Hepatic stellate cell (primary cell): Measurements from ENCODE around the gene GLT1D1.

ENCODE experiments used
- DNase-seq: peaks from one replicate; pipeline ENCODE4 v3.0.0; 2011; ENCODE audit warnings: low spot score

Gene GLT1D1

GRCh38 chr12:128914908-128915563 lies 61.8 kb downstream of the GLT1D1 start:
- no peak for DNase-seq

- DNase-seq = no peak
Measured at GRCh38 chr12:128916425-128916824, 63.1 kb downstream of the GLT1D1 start.

- no peak for DNase-seq
Measured at GRCh38 chr12:128918481-128919260, 65.4 kb downstream of the GLT1D1 start.

- DNase-seq = no peak
Measured at GRCh38 chr12:128920468-128920867, 67.2 kb downstream of the GLT1D1 start.

- DNase-seq = no peak
Measured at GRCh38 chr12:128928361-128928760, 75.1 kb downstream of the GLT1D1 start.

- no peak for DNase-seq
Measured at GRCh38 chr12:128929057-128929456, 75.8 kb downstream of the GLT1D1 start.

GRCh38 chr12:128930606-128931005 lies 77.3 kb downstream of the GLT1D1 start:
- DNase-seq = no peak

- DNase-seq = no peak
Measured at GRCh38 chr12:128932521-128932920, 79.2 kb downstream of the GLT1D1 start.

- DNase-seq = no peak
Measured at GRCh38 chr12:128933039-128933438, 79.8 kb downstream of the GLT1D1 start.

- DNase-seq = no peak
Measured at GRCh38 chr12:128933926-128934325, 80.6 kb downstream of the GLT1D1 start.

GRCh38 chr12:128938886-128939285 lies 85.6 kb downstream of the GLT1D1 start:
- no peak for DNase-seq

GRCh38 chr12:128940090-128940888 lies 87.0 kb downstream of the GLT1D1 start:
- DNase-seq = no peak

- DNase-seq = no peak
Measured at GRCh38 chr12:128940974-128941373, 87.7 kb downstream of the GLT1D1 start.

GRCh38 chr12:128942960-128943477 lies 89.7 kb downstream of the GLT1D1 start:
- no peak for DNase-seq

- DNase-seq = no peak
Measured at GRCh38 chr12:128944956-128945355, 91.7 kb downstream of the GLT1D1 start.

- no peak for DNase-seq
Measured at GRCh38 chr12:128947209-128947608, 93.9 kb downstream of the GLT1D1 start.

- no peak for DNase-seq
Measured at GRCh38 chr12:128949086-128949485, 95.8 kb downstream of the GLT1D1 start.

- no peak for DNase-seq
Measured at GRCh38 chr12:128951448-128951847, 98.2 kb downstream of the GLT1D1 start.

GRCh38 chr12:128956755-128957154 lies 103.5 kb downstream of the GLT1D1 start:
- no peak for DNase-seq

GRCh38 chr12:128959901-128960300 lies 106.6 kb downstream of the GLT1D1 start:
- no peak for DNase-seq

GRCh38 chr12:128961308-128961902 lies 108.1 kb downstream of the GLT1D1 start:
- no peak for DNase-seq

GRCh38 chr12:128961957-128962356 lies 108.7 kb downstream of the GLT1D1 start:
- DNase-seq = no peak
